GM19025 (cell line): ENCODE results near the gene PIGO.

Experiments used
- ATAC-seq: cut with Tn5 transposase; IDR thresholded peaks from one replicate; pipeline ENCODE4 v1.9.1; 2021; ENCODE audit warnings: mild to moderate bottlenecking, low read depth, moderate library complexity; ENCODE audit not compliant: unreplicated experiment

PIGO gene

GRCh38 chr9:35073279-35073612 lies 23.1 kb downstream of the PIGO start:
- no peak for ATAC-seq

GRCh38 chr9:35072461-35073278 lies 23.7 kb downstream of the PIGO start, which contains the start of gene VCP:
VCP (minus strand) TSS chr9:35072625; CDS start chr9:35072353, 272 bp downstream.
- ATAC-seq: peak; percentile 80

- ATAC-seq: peak; percentile 52
Observed at GRCh38 chr9:35071814-35072460, 24.5 kb downstream of the PIGO start.

- ATAC-seq: no peak
Observed at GRCh38 chr9:35070823-35071813, 25.3 kb downstream of the PIGO start.

GRCh38 chr9:35069020-35069419 lies 27.4 kb downstream of the PIGO start:
- no peak for ATAC-seq

- no peak for ATAC-seq
Observed at GRCh38 chr9:35067056-35067455, 29.3 kb downstream of the PIGO start.

GRCh38 chr9:35060548-35061207 lies 35.7 kb downstream of the PIGO start:
- no peak for ATAC-seq

GRCh38 chr9:35059438-35059837 lies 37.0 kb downstream of the PIGO start:
- ATAC-seq: no peak

GRCh38 chr9:35057271-35057620 lies 39.1 kb downstream of the PIGO start:
- ATAC-seq: no peak

GRCh38 chr9:35056571-35057270 lies 39.7 kb downstream of the PIGO start:
- no peak for ATAC-seq

- ATAC-seq: no peak
Observed at GRCh38 chr9:35054871-35055644, 41.3 kb downstream of the PIGO start.

GRCh38 chr9:35054185-35054835 lies 42.1 kb downstream of the PIGO start:
- no peak for ATAC-seq

GRCh38 chr9:35051069-35051967 lies 45.1 kb downstream of the PIGO start:
- no peak for ATAC-seq

- ATAC-seq: no peak
Observed at GRCh38 chr9:35048511-35048910, 47.9 kb downstream of the PIGO start.

GRCh38 chr9:35044071-35044470 lies 52.3 kb downstream of the PIGO start:
- no peak for ATAC-seq

- no peak for ATAC-seq
Observed at GRCh38 chr9:35042891-35043545, 53.4 kb downstream of the PIGO start.

- no peak for ATAC-seq
Observed at GRCh38 chr9:35042081-35042604, 54.2 kb downstream of the PIGO start.
